ENCODE measurements around the gene CYGB.

CYGB gene

DNA sequence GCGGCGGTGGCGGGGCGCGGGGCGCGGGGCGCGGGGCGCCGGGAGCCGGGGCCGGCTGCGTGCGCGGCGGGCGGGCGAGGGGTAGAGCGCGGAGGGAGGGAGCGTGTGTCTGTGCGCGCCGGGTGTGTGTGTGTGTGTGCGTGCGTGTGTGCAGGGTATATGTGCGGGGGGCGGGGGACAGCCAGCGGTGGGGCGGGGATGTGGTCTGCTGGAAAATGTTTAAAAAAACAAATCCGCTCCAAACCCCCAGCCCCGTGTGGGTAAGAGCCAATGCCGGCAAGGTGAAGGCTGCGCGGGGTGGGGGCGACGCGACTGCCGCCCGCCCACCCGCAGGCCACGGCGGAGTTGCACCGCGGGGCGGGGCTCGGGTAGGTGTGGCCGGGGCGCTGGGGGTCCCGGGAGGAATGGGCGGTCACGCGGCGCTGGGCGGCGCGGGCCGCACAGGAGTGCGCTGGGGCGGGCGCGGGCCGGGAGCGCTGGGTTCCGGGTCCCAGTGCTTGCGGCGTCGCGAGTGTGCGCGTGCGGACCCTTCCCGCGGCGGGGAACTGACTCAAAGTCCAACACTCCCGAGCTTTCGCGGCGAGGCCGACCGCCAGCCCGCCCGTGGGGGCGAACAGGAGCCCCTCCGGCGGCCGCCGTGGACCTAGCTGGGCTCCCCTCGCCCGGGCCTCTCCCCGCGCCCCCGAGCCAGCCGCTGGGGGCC, at the start of gene CYGB:
Gene CYGB, minus strand, starts transcription at position 132 of the 703 bp plus-strand sequence. CDS start 167 bp downstream, outside the sequence.
- no peak for DNase-seq

DNA sequence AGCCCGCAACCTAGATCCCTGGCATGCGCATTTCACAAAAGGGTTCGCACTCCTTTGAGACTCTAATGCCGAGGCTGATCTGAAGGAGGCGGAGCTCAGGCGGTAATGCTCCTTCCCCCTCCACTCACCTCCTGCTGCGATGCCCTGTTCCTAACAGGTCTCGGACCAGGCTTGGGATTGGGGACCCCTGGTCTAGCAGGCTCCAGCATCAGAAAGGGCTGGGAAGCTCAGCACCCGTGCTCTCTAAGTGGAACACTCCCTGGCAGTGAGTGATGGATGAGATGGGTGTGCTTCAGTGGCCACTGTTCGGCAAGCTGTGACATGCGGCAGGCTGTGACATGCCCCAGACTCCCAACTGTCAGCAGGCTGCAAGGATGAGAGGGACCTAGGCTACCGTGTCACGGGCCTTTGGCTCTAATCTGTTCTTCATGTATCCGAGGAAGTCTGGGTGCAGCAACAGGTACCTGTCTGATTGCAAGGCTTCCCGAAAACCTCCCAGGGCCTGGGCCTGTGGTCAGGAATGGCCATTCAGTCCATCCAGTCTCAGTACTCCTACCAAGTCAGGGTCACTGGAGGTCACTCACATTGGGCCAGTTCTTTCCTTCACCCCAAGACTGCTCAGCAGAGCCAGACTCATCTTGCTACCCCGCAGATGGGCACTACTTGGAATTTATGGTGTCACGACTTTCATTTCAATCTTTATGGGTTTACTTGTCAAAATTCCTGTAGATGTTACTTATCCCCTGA, 49.4 kb upstream of the CYGB start:
- peak; percentile 55 for DNase-seq

- peak; percentile 78 for DNase-seq
Measured at GRCh38 chr17:76585649-76586593, 48.4 kb upstream of the CYGB start, which contains the start of gene ST6GALNAC2. Gene ST6GALNAC2, minus strand, starts transcription at chr17:76585860. Its CDS starts 52 bp downstream, at chr17:76585808.

DNA sequence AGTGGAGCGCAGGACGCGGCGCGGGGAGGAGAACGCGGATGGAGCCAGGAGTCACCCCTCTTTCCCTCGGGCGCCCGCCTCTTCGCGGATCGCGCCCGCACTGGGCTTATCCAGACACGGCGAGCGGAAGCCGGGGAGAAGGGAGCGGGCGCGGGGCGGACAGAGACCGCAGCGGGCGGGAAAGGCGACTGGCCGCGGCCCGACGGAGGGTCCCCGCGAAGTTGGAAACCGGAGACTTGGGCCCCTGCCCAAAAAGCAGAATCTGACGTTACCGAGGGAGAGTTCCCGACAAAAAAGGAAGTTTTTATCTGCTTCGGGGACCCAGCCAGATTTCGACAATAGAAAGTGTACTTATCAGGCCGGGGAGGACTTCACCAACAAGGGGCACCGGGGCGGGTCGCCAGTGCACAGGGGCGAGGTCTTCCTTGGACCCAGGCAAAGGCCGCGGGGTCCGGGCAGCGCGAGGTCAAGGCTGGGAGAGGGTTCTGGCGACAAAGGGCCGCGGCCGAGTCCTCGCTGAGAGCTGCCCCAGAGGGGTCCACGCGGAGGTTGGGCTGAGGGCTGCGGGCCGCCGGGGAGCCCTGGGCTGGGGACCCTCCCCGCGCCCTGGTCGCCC, 47.6 kb upstream of the CYGB start:
- DNase-seq = peak; percentile 63

DNA sequence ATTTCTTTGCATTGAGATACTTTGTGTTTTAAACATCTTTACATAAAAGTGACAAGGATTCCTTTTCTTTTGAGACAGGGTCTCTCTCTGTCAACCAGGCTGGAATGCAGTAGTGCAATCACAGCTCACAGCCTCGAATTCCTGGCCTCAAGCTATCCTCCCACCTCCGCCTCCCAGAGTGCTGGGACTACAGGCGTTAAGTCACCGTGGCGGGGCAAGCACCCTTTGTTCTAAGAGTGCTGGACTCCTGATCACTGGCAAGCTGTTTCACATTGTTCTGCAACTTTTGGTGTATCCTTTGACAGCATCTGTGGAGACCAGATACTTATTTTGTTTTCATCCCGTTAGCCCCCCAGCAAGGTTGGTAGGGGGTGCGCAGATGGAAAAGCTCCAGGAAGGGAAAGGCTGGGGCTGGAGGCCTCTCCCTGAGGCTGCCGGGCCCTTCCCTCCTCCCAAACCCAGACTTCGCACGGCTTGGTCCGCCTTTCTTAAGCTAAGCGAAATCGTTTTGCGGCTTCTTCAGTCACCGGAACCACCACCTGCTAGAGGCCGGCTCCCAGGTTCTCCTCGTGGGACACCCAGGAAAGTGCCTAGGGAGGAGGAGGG, 47.0 kb upstream of the CYGB start:
- peak; percentile 47 for DNase-seq

DNA sequence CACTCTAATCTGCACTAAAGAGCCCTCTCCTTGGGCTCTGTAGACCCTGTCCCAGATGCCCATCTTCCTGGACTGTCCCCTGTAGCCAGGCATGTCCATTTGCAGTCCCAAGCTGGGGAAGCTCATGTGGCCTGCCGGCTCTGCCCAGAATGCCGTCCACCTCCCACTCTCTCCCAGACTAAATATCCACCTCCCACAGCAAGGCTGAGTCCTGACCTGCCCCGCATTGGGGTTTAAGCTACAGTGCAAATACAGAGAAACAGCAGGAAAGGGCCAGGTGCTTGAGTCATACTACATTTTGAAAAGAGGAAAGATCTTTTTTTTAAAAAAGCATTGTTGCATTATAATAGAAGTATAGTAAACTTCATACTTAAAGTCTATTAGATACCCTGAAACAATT, 45.2 kb upstream of the CYGB start:
- DNase-seq = no peak

DNA sequence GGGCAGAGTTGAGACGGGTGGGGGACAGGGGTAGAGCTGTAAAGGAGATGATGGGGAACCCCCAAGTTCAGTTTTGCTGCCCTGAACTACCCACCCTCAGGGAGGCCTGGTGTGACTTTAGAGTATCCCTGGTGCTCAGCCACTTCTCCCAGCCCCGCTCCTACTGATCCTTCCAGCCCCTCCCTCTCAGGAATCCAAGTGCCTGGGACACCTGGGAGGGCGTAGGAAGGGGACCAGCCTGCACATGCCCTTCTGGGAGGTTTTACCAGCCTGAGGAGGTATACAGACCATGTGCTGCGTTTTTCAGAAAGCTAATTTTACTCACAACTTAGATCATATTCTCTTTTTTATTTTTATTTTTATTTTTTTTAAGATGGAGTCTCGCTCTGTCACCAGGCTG, 44.0 kb upstream of the CYGB start:
- no peak for DNase-seq

DNA sequence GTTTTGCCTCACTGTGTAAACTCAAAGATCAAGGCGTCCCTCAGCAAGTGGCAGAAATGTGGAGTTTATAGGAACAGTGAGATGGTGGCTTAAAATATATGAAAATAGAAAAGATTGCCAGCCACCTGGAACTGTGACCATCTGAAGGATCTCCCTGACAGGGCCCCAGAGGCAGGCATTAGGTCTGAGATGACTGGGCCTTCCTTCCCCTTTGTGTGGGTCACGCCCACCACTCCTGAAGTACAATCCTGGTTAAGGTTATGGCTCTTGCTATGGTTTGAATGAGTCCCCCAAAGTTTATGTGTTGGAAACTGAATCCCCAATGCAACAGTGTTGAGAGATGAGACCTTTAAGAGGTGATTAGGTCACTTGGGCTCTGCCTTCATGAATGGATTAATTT, 41.8 kb upstream of the CYGB start:
- no peak for DNase-seq

DNA sequence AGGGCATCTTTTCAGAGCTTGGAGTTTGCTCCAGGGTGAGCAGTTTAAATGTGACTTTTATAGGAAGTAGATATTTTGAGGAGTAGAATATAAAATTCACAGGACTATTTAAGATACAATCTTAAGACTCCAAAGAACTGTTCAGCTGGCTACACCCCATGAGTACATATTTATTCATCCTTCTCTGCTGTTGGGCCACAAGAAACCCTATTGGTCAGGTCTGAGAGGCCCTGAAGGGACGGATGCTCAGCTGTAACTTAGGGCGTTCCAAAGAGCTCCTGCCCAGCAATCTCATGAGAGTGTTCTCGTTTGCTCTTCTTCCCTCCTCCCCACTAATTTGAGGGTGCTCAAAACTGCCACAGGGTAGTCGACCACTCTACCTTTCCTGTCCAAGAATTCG, 40.9 kb upstream of the CYGB start:
- DNase-seq = no peak

DNA sequence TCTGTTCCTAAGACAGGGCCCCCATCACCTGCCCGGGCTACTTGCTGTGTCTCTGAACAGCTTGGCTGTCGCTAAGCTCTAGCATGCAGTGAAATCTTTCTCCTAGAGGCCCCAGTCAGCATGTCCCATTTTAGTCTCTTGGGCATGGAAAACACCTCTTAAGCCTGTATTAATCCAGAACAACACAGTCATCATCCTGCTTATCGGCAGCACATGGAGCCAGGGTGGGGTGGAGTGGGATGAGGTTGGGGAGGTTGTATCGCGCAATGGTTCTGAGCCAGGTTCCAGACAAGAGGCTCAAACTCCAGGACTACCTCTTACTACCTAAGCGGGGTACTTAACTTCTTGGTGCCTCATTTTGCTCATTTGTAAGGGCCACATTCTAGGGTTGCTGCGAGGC, 40.4 kb upstream of the CYGB start:
- no peak for DNase-seq

DNA sequence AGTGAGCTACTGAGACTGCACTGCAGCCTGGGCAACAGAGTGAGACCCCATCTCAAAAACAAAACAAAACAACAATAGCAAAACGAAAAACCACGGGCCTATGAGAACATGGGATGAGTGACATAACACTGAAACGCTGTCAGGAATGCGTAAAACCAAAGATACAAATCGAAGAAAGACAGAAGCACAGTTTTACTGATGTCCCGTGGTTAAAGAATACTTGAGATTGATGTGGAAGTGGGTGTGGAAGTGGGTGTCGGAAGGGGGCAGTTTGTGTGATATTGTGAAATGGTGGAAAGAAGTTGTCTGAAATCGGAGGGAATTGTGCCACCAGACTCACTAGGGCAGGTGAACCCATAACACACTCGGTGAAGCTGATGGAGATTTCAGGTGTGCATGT, 38.7 kb upstream of the CYGB start:
- no peak for DNase-seq

DNA sequence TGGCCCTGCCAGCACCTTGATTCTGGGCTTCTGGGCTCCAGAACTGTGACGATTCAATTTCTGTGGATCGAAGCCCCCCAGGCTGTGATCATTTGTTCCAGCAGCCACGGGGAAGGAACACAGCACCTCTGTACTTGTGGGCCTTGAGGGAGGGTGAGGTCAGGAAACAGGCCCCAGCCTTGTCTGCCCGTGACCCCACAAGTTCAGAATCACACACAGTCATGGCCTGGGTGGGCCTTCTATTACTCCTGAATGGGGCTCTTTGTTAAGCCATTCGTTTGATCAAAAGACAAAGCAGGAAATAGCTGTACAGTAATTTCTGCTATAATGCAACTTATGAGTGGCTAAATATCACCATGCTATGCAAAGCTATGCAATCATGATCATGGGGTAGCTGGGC, 38.1 kb upstream of the CYGB start:
- DNase-seq = no peak

GRCh38 chr17:76574166-76574565, 36.7 kb upstream of the CYGB start:
- DNase-seq = no peak

- no peak for DNase-seq
Measured at GRCh38 chr17:76573096-76573495, 35.6 kb upstream of the CYGB start.

DNA sequence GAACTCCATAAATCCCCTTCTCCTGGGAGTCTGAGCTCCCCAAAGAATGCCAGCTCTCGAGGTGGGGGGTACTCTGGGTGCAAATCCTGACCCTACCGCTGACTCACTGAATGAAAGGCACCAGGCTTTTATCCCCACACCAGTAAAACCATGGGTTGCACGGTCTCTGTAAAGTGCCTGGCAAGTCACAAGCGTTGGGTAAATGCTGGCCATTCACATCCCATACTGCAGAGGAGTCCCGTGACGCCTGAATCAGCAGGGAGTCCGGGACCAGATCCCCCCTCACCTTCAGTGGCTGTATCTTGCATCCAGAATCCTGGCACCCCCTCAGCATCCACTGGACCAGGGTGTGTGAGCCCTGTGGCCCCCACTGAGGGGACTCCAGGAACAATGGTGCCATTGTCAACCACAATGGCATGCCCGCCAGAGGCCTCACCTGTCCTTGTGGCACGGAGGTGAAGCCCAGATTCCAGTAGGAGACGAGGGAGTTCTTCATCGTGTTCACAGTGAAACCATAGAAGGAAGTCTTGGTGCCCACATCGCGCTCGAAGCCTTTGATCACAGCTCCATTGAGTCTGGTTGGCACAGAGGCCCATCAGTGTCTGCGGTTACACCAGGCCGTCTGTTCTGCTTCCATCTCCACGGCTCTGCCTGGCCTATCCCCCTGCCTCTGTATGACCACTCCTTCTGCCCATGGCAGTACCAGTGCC, 34.8 kb upstream of the CYGB start:
- no peak for DNase-seq

- no peak for DNase-seq
Measured at GRCh38 chr17:76570877-76571471, 33.5 kb upstream of the CYGB start.

DNA sequence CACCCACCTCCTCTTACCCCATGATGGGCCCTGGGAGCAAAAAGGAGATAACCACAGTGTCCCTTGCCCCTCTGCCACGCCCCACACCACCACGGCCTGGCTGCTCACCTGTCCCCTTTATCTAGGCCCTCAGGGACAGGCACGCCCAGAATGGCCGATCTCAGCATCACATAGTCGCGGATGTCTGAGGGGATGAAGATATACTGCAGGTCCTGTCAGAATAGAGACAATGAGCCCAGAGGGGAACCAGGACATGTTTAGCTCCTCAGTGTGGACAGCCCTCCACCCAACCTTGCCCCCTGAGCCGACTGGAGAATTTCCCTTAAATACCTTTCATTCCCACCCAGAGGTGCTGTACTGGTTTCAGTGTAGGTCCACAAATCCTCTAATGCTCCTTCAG, 32.9 kb upstream of the CYGB start:
- DNase-seq = no peak

GRCh38 chr17:76569607-76570279, 32.2 kb upstream of the CYGB start:
- no peak for DNase-seq

GRCh38 chr17:76568811-76569221, 31.3 kb upstream of the CYGB start:
- no peak for DNase-seq

DNA sequence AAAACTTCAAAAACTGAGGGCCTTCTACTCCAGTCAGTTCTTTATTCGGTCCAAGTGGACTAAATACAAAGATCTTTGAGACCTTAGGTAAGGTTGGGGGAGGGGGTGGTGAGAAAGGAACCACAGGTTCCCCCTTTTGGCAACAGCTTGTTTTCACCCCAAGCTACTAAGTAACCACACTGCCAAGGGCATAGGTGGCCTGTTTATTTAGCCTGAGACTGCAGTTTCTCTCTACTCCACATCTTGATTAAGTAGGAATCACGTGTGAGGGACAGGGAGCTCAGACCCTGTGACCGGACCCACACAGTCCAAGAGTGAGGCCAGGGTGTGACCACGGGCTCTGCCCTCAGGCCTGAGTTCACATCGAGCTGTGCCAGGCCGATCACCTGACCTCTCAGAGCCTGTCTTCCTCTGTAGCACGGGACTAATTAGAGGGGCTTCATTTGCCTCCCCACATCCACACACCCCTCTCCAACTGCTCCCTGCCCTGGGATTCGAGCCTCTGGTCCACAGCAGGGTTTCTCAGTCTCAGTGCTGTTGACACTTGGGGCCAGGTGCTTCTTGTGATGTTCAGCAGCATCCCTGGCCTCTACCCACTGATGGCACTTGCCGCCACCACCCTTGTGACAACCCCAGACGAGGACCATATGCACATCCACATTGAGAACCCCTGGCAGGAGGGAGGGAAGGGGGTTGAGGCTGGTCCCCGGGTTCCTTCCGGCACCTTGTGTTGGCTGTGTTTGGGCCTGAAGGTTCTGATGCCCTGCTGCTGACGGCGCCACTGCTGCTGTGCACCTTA, 30.3 kb upstream of the CYGB start:
- no peak for DNase-seq
